MM.1S (cell line): ENCODE data around the gene OGFR.

Source experiments
- EZH2 ChIP-seq: fragments of 300-600 bp; sonication (generic); optimal IDR thresholded peaks from 2 replicates; pipeline ENCODE3; 2017; ENCODE audit warnings: low read depth, mild to moderate bottlenecking, antibody characterized with exemption, low read length, mixed read lengths
- EZH2phosphoT487 ChIP-seq: fragments of 300-600 bp; sonication (generic); IDR thresholded peaks from 2 replicates; pipeline ENCODE4 v1.6.1; 2018; ENCODE audit warnings: antibody characterized with exemption, low read length
- TF ChIP-seq, protein P1 (sequence below): fragments of 300-600 bp; sonication (generic); IDR thresholded peaks from 2 replicates; pipeline ENCODE4 v1.5.1; 2016; ENCODE audit warnings: antibody characterized with exemption, low read length, mixed read lengths

DNA sequence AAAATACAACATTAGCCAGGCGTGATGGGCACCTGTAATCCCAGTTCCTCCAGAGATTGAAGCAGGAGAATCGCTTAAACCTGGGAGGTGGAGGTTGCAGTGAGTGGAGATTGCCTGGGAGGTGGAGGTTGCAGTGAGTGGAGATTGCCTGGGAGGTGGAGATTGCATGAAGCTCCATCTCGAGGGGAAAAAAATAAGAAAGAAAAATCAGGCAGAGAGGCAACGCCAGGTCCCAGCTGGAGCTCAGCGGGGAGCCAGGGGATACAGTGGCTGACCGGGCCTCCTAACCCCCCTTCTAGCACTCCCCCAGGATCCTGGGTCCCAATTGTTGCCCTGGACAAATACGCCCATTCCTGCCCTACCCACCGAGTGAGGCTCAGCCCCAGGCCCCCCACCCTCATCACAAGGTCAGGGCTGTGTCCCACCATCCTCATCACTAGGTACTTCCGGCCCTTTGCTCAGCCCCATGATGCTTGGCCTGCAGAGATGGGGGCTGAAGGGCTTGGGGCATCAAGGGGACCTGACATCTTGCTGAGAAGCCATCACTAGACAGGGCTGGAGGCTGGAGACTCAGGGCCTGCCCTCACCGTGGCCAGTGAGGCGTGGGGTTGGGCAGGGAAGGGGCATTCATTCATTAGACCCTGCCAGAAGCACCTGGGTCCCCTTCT is 1.9 kb downstream of the OGFR start:
- TF ChIP-seq, protein P1, sequence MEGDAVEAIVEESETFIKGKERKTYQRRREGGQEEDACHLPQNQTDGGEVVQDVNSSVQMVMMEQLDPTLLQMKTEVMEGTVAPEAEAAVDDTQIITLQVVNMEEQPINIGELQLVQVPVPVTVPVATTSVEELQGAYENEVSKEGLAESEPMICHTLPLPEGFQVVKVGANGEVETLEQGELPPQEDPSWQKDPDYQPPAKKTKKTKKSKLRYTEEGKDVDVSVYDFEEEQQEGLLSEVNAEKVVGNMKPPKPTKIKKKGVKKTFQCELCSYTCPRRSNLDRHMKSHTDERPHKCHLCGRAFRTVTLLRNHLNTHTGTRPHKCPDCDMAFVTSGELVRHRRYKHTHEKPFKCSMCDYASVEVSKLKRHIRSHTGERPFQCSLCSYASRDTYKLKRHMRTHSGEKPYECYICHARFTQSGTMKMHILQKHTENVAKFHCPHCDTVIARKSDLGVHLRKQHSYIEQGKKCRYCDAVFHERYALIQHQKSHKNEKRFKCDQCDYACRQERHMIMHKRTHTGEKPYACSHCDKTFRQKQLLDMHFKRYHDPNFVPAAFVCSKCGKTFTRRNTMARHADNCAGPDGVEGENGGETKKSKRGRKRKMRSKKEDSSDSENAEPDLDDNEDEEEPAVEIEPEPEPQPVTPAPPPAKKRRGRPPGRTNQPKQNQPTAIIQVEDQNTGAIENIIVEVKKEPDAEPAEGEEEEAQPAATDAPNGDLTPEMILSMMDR, result no peak
- TF ChIP-seq EZH2 (no peak), EZH2phosphoT487 (no peak)
